ENCODE measurements around the gene ZNF189.

Gene ZNF189

DNA sequence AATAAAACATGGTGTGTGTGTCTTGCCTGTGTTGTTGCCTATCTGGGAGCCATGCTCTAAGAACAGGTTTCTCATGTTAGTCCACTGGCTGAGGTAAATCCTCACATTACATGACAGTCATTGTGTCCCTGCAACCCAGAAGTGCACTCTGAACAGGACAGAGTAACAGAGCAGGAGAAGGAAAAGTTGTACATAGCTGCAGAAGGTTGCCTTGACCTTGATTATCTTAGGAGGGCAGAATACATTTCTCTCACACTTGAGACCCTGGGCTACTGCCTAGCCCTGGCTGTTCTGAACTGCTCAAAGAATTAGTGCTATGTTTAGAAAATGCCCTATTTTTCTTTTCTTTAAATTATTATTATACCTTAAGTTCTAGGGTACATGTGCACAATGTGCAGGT is 16.9 kb downstream of the ZNF189 start:
- TF ChIP-seq, protein P1, sequence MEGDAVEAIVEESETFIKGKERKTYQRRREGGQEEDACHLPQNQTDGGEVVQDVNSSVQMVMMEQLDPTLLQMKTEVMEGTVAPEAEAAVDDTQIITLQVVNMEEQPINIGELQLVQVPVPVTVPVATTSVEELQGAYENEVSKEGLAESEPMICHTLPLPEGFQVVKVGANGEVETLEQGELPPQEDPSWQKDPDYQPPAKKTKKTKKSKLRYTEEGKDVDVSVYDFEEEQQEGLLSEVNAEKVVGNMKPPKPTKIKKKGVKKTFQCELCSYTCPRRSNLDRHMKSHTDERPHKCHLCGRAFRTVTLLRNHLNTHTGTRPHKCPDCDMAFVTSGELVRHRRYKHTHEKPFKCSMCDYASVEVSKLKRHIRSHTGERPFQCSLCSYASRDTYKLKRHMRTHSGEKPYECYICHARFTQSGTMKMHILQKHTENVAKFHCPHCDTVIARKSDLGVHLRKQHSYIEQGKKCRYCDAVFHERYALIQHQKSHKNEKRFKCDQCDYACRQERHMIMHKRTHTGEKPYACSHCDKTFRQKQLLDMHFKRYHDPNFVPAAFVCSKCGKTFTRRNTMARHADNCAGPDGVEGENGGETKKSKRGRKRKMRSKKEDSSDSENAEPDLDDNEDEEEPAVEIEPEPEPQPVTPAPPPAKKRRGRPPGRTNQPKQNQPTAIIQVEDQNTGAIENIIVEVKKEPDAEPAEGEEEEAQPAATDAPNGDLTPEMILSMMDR (IDR thresholded peaks at IDR 0.05; ENCODE audit: borderline replicate concordance, extremely low read depth, low read length, poor library complexity, severe bottlenecking) = no peak
- no peak for TF ChIP-seq EZH2 (IDR thresholded peaks at IDR 0.05; ENCODE audit: borderline replicate concordance, low read depth, low read length, severe bottlenecking)

DNA sequence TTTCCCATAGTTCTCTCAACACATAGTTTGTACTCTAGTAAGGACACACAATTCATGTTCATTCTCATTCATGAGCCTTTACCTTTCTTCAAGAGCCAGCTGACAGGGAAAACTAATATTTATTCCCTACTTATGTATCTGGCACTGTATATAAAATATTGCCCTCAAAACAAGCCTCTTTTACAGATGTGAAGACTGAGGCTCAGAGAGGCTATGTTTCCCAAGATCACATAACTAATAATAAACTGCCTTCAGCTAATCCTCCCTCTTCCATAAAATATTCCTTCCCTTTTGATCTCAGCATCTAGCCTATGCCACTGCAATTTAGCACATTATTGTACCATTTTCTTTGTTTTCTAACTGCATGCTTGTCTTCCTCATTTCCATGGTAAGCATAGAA is 18.7 kb downstream of the ZNF189 start:
- Histone ChIP-seq H3K9ac (ENCODE audit: low read depth, low read length) (no peak overlapping the region), H4K20me1 (ENCODE audit: insufficient read depth, low read length) (no peaks in the 10 kb centered on the region), H3K4me2 (ENCODE audit: insufficient read depth, low read length) (no peak overlapping the region), H3K27ac (ENCODE audit: low read length) (no peak overlapping the region), H3K36me3 (ENCODE audit: insufficient read depth, low read length) (no peaks in the 10 kb centered on the region), H3K27me3 (ENCODE audit: insufficient read depth, low read length, poor library complexity) (no peaks in the 10 kb centered on the region), H3K4me1 (ENCODE audit: insufficient read depth, low read length) (no peaks in the 10 kb centered on the region), H3K4me3 (ENCODE audit: low read depth in 1 of 2, low read length in 2 of 2) (no peak overlapping the region), H3K9me3 (ENCODE audit: insufficient read depth, low read length, severe bottlenecking) (peaks cover 7% of the 10 kb centered on the region), H2AFZ (ENCODE audit: low read depth, low read length) (no peak overlapping the region), H3K79me2 (ENCODE audit: insufficient read depth, low read length) (no peaks in the 10 kb centered on the region)
- ATAC-seq (ENCODE audit: insufficient read depth, low read depth) (no peak), DNase-seq (no peak)
- no peak for TF ChIP-seq EZH2 (IDR thresholded peaks at IDR 0.05; ENCODE audit: borderline replicate concordance, low read depth, low read length, severe bottlenecking)
- TF ChIP-seq, protein P1 (IDR thresholded peaks at IDR 0.05; ENCODE audit: borderline replicate concordance, extremely low read depth, low read length, poor library complexity, severe bottlenecking) = no peak

More for the DNA sequence above, 16.9 kb downstream of the ZNF189 start:
- Histone ChIP-seq H3K4me3 (ENCODE audit: low read depth in 1 of 2, low read length in 2 of 2) (no peak overlapping the region), H4K20me1 (ENCODE audit: insufficient read depth, low read length) (no peaks in the 10 kb centered on the region), H3K4me1 (ENCODE audit: insufficient read depth, low read length) (no peaks in the 10 kb centered on the region), H3K79me2 (ENCODE audit: insufficient read depth, low read length) (no peaks in the 10 kb centered on the region), H3K9me3 (ENCODE audit: insufficient read depth, low read length, severe bottlenecking) (peaks cover 10% of the 10 kb centered on the region), H3K9ac (ENCODE audit: low read depth, low read length) (no peak overlapping the region), H3K27ac (ENCODE audit: low read length) (no peak overlapping the region), H3K27me3 (ENCODE audit: insufficient read depth, low read length, poor library complexity) (no peaks in the 10 kb centered on the region), H2AFZ (ENCODE audit: low read depth, low read length) (no peak overlapping the region), H3K4me2 (ENCODE audit: insufficient read depth, low read length) (no peak overlapping the region), H3K36me3 (ENCODE audit: insufficient read depth, low read length) (no peaks in the 10 kb centered on the region)
- DNase-seq = no peak
- ATAC-seq (ENCODE audit: insufficient read depth, low read depth) = no peak

DNA sequence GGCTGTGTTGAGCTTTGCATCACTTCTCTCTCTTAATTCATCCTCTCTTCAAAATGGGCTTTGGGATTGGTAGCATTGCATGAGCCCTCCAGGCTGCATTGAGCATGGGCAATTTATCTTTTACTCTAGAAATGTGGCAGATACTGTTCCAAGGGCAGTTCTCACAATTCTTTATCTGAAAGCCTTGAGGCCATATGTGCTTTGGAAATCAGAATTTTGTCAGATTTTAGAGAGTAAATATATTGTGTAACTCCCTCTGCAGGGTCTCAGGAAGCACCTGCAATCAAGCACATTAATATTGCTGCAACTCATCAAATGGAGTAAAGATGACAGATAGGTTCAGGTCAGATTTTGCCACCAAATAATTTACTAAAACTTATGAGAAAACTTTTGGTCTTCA is 19.3 kb downstream of the ZNF189 start:
- ATAC-seq (ENCODE audit: insufficient read depth, low read depth) (no peak), DNase-seq (no peak)
- H3K4me1 ChIP-seq (ENCODE audit: insufficient read depth, low read length) = no peaks in the 10 kb centered on the region
- H4K20me1 ChIP-seq (ENCODE audit: insufficient read depth, low read length) = no peaks in the 10 kb centered on the region
- H3K9ac ChIP-seq (ENCODE audit: low read depth, low read length) = no peak overlapping the region
- H3K27me3 ChIP-seq (ENCODE audit: insufficient read depth, low read length, poor library complexity) = no peaks in the 10 kb centered on the region
- no peak overlapping the region for H3K27ac ChIP-seq (ENCODE audit: low read length)
- H3K79me2 ChIP-seq (ENCODE audit: insufficient read depth, low read length) = no peaks in the 10 kb centered on the region
- H3K4me3 ChIP-seq (ENCODE audit: low read depth in 1 of 2, low read length in 2 of 2) = no peak overlapping the region
- TF ChIP-seq, protein P1 (IDR thresholded peaks at IDR 0.05; ENCODE audit: borderline replicate concordance, extremely low read depth, low read length, poor library complexity, severe bottlenecking) = no peak
- no peak for TF ChIP-seq EZH2 (IDR thresholded peaks at IDR 0.05; ENCODE audit: borderline replicate concordance, low read depth, low read length, severe bottlenecking)
- H3K4me2 ChIP-seq (ENCODE audit: insufficient read depth, low read length) = no peak overlapping the region
- H3K36me3 ChIP-seq (ENCODE audit: insufficient read depth, low read length) = no peaks in the 10 kb centered on the region
- peaks cover 3% of the 10 kb centered on the region for H3K9me3 ChIP-seq (ENCODE audit: insufficient read depth, low read length, severe bottlenecking)
- H2AFZ ChIP-seq (ENCODE audit: low read depth, low read length) = no peak overlapping the region
